RWPE2 (cell line): ENCODE results near the gene ALAS2.

ENCODE experiments used
- ATAC-seq: fragments of 200-7000 bp; cut with Tn5 transposase; 3 replicates; pipeline ENCODE4 v1.9.1; 2021; ENCODE audit warnings: low read depth
- DNase-seq: peaks from one replicate; pipeline ENCODE4 v3.0.0-alpha.2; 2020; ENCODE audit warnings: low spot score
- H3K27ac ChIP-seq: fragments of 450-650 bp; 2 replicates; pipeline ENCODE4 v1.5.1; 2017; ENCODE audit warnings: mild to moderate bottlenecking; ENCODE audit not compliant: poor library complexity, severe bottlenecking
- H3K27me3 ChIP-seq: fragments of 250-450 bp; sonication (Bioruptor Pico); 2 replicates; pipeline ENCODE4 v1.5.1; 2021; ENCODE audit warnings: mild to moderate bottlenecking, moderate library complexity; ENCODE audit not compliant: insufficient read depth, poor library complexity, severe bottlenecking
- H3K36me3 ChIP-seq: fragments of 250-450 bp; sonication (Bioruptor Pico); 2 replicates; pipeline ENCODE4 v1.5.1; 2020; ENCODE audit warnings: low read depth, mild to moderate bottlenecking, moderate library complexity
- H3K4me1 ChIP-seq: fragments of 250-450 bp; sonication (Bioruptor Pico); 2 replicates; pipeline ENCODE4 v1.5.1; 2021; ENCODE audit warnings: mild to moderate bottlenecking, moderate library complexity; ENCODE audit not compliant: insufficient read depth, poor library complexity, severe bottlenecking
- H3K4me3 ChIP-seq: fragments of 250-450 bp; sonication (Bioruptor Pico); 2 replicates; pipeline ENCODE4 v1.5.1; 2021; ENCODE audit warnings: mild to moderate bottlenecking, moderate library complexity; ENCODE audit not compliant: severe bottlenecking
- H3K9me3 ChIP-seq: fragments of 250-450 bp; sonication (Bioruptor Pico); 2 replicates; pipeline ENCODE4 v1.5.1; 2021; ENCODE audit warnings: mild to moderate bottlenecking, moderate library complexity; ENCODE audit not compliant: severe bottlenecking
- TF ChIP-seq, protein P1 (sequence below): fragments of 450-650 bp; IDR thresholded peaks from one replicate; pipeline ENCODE4 v1.5.1; 2017; ENCODE audit warnings: mild to moderate bottlenecking, moderate library complexity; ENCODE audit not compliant: poor library complexity, severe bottlenecking

The ALAS2 gene

GRCh38 chrX:54961750-54962149 is 69.0 kb downstream of the ALAS2 start:
- ATAC-seq (no peak), DNase-seq (no peak)
- Histone ChIP-seq H3K9me3 (no peaks in the 10 kb centered on the region), H3K4me1 (no peaks in the 10 kb centered on the region), H3K4me3 (no peak overlapping the region), H3K36me3 (no peaks in the 10 kb centered on the region), H3K27me3 (no peaks in the 10 kb centered on the region), H3K27ac (no peak overlapping the region)
- TF ChIP-seq, protein P1, sequence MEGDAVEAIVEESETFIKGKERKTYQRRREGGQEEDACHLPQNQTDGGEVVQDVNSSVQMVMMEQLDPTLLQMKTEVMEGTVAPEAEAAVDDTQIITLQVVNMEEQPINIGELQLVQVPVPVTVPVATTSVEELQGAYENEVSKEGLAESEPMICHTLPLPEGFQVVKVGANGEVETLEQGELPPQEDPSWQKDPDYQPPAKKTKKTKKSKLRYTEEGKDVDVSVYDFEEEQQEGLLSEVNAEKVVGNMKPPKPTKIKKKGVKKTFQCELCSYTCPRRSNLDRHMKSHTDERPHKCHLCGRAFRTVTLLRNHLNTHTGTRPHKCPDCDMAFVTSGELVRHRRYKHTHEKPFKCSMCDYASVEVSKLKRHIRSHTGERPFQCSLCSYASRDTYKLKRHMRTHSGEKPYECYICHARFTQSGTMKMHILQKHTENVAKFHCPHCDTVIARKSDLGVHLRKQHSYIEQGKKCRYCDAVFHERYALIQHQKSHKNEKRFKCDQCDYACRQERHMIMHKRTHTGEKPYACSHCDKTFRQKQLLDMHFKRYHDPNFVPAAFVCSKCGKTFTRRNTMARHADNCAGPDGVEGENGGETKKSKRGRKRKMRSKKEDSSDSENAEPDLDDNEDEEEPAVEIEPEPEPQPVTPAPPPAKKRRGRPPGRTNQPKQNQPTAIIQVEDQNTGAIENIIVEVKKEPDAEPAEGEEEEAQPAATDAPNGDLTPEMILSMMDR, result no peak
